Stimulated activated CD8-positive, alpha-beta memory T cell treated with anti-CD3 and anti-CD28 coated beads, Interleukin-4, amount 100 ng/mL, for 4 hours (primary cell): ENCODE measurements around the gene LONRF2.

Source experiments
- DNase-seq, 2 donors: peaks; one replicate each; pipeline ENCODE4 v3.0.0-alpha.2; 2020; ENCODE audit warnings: low read depth in 2 of 2, low spot score in 1 of 2

The LONRF2 gene

GRCh38 chr2:100237770-100238169 is 84.5 kb downstream of the LONRF2 start:
- no peak for DNase-seq

GRCh38 chr2:100237163-100237562 is 85.1 kb downstream of the LONRF2 start:
- DNase-seq = no peak

- no peak for DNase-seq
Measured at GRCh38 chr2:100236166-100236565, 86.1 kb downstream of the LONRF2 start.

- DNase-seq = no peak
Measured at GRCh38 chr2:100235581-100235980, 86.7 kb downstream of the LONRF2 start.

- no peak for DNase-seq
Measured at GRCh38 chr2:100235098-100235497, 87.2 kb downstream of the LONRF2 start.

- no peak for DNase-seq
Measured at GRCh38 chr2:100234141-100234540, 88.2 kb downstream of the LONRF2 start.

GRCh38 chr2:100233061-100233460 is 89.2 kb downstream of the LONRF2 start:
- DNase-seq = no peak

- no peak for DNase-seq
Measured at GRCh38 chr2:100230754-100231153, 91.5 kb downstream of the LONRF2 start.

GRCh38 chr2:100228967-100229366 is 93.3 kb downstream of the LONRF2 start:
- DNase-seq = no peak

GRCh38 chr2:100228415-100228814 is 93.9 kb downstream of the LONRF2 start:
- DNase-seq = no peak

GRCh38 chr2:100224988-100225710 is 97.2 kb downstream of the LONRF2 start:
- DNase-seq = no peak

- no peak for DNase-seq
Measured at GRCh38 chr2:100223502-100223901, 98.8 kb downstream of the LONRF2 start.
